HG03066 (cell line): ENCODE results near the gene ST6GAL1.
"Not testable (repeated sequence)": the region's sequence is repeated elsewhere in the genome, so short reads cannot be mapped to it uniquely, and the experiment has no call there.

Source experiments
- ATAC-seq: cut with Tn5 transposase; IDR thresholded peaks from one replicate; pipeline ENCODE4 v1.9.1; 2021; ENCODE audit warnings: low read depth; ENCODE audit not compliant: unreplicated experiment

The ST6GAL1 gene

GRCh38 chr3:187042346-187042745, 112.0 kb downstream of the ST6GAL1 start:
- ATAC-seq, result no peak

- no peak for ATAC-seq
Observed at GRCh38 chr3:187042874-187043458, 112.6 kb downstream of the ST6GAL1 start.

GRCh38 chr3:187044206-187044605, 113.9 kb downstream of the ST6GAL1 start:
- peak; percentile 60 for ATAC-seq

- ATAC-seq, result no peak
Observed at GRCh38 chr3:187044867-187045552, 114.7 kb downstream of the ST6GAL1 start.

- ATAC-seq, result no peak
Observed at GRCh38 chr3:187046033-187046432, 115.7 kb downstream of the ST6GAL1 start.

- no peak for ATAC-seq
Observed at GRCh38 chr3:187049462-187050101, 119.3 kb downstream of the ST6GAL1 start.

GRCh38 chr3:187051066-187051465, 120.7 kb downstream of the ST6GAL1 start:
- no peak for ATAC-seq

- ATAC-seq, result no peak
Observed at GRCh38 chr3:187051724-187052366, 121.5 kb downstream of the ST6GAL1 start.

- ATAC-seq, result not testable (repeated sequence)
Observed at GRCh38 chr3:187052427-187052826, 122.1 kb downstream of the ST6GAL1 start.

GRCh38 chr3:187054433-187054832, 124.1 kb downstream of the ST6GAL1 start:
- not testable (repeated sequence) for ATAC-seq

- not testable (repeated sequence) for ATAC-seq
Observed at GRCh38 chr3:187057803-187058202, 127.5 kb downstream of the ST6GAL1 start.

GRCh38 chr3:187061748-187062147, 131.4 kb downstream of the ST6GAL1 start:
- no peak for ATAC-seq

- no peak for ATAC-seq
Observed at GRCh38 chr3:187062526-187063177, 132.3 kb downstream of the ST6GAL1 start.

- no peak for ATAC-seq
Observed at GRCh38 chr3:187063286-187064121, 133.2 kb downstream of the ST6GAL1 start.

- peak; percentile 1 for ATAC-seq
Observed at GRCh38 chr3:187064210-187065115, 134.1 kb downstream of the ST6GAL1 start.

- peak; percentile 34 for ATAC-seq
Observed at GRCh38 chr3:187066228-187066995, 136.1 kb downstream of the ST6GAL1 start.

- no peak for ATAC-seq
Observed at GRCh38 chr3:187068787-187069186, 138.5 kb downstream of the ST6GAL1 start.

GRCh38 chr3:187069857-187070516, 139.7 kb downstream of the ST6GAL1 start:
- no peak for ATAC-seq
